Mesendoderm (in vitro differentiated cells): Measurements from ENCODE around the gene CORO1C.
A peak's percentile ranks its signal among the peaks of the same experiment; 100 is the strongest.

Experiments used
- DNase-seq: peaks from one replicate; pipeline ENCODE4 v3.0.0; 2013
- H2AK5ac ChIP-seq: 2 replicates; pipeline ENCODE4 v1.6.1; 2013; ENCODE audit warnings: low read length, inconsistent platforms
- H2BK120ac ChIP-seq: 2 replicates; pipeline ENCODE4 v1.6.1; 2013; ENCODE audit warnings: low read depth, mild to moderate bottlenecking, low read length, moderate library complexity, mixed read lengths
- H2BK15ac ChIP-seq: replicated peaks from 2 replicates; pipeline ENCODE4 v1.6.1; 2013; ENCODE audit warnings: low read depth, mild to moderate bottlenecking, moderate library complexity
- H2BK5ac ChIP-seq: 2 replicates; pipeline ENCODE4 v1.6.1; 2013; ENCODE audit warnings: low read length, inconsistent platforms
- H3K18ac ChIP-seq: 2 replicates; pipeline ENCODE4 v1.6.1; 2013; ENCODE audit warnings: mild to moderate bottlenecking, low read length, mixed read lengths
- H3K23ac ChIP-seq: one replicate; pipeline ENCODE4 v1.6.1; 2013; ENCODE audit warnings: low read length
- H3K27ac ChIP-seq: 2 replicates; pipeline ENCODE4 v1.5.1; 2013; ENCODE audit warnings: low read depth, mild to moderate bottlenecking, inconsistent platforms, low read length, moderate library complexity
- H3K27me3 ChIP-seq: 2 replicates; pipeline ENCODE4 v1.6.1; 2013; ENCODE audit warnings: low read length, control low read depth, mild to moderate bottlenecking, inconsistent platforms; ENCODE audit not compliant: insufficient read depth, poor library complexity
- H3K36me3 ChIP-seq: 2 replicates; pipeline ENCODE4 v1.6.1; 2013; ENCODE audit warnings: low read length, inconsistent platforms; ENCODE audit not compliant: control insufficient read depth, insufficient read depth
- H3K4ac ChIP-seq: one replicate; pipeline ENCODE4 v1.6.1; 2013; ENCODE audit warnings: low read depth, mild to moderate bottlenecking, low read length, moderate library complexity
- H3K4me1 ChIP-seq: 2 replicates; pipeline ENCODE4 v1.6.1; 2013; ENCODE audit warnings: low read depth, low read length, inconsistent platforms; ENCODE audit not compliant: control insufficient read depth
- H3K4me2 ChIP-seq: 2 replicates; pipeline ENCODE4 v1.6.1; 2013; ENCODE audit warnings: low read length
- H3K4me3 ChIP-seq: 2 replicates; pipeline ENCODE4 v1.5.1; 2013; ENCODE audit warnings: mild to moderate bottlenecking, low read length
- H3K56ac ChIP-seq: one replicate; pipeline ENCODE4 v1.6.1; 2013; ENCODE audit warnings: low read length
- H3K79me1 ChIP-seq: 2 replicates; pipeline ENCODE4 v1.6.1; 2013; ENCODE audit warnings: low read length, inconsistent platforms
- H3K79me2 ChIP-seq: 2 replicates; pipeline ENCODE4 v1.6.1; 2013; ENCODE audit warnings: mild to moderate bottlenecking, low read length; ENCODE audit not compliant: control insufficient read depth, insufficient read depth
- H3K9ac ChIP-seq: 2 replicates; pipeline ENCODE4 v1.6.1; 2013; ENCODE audit warnings: low read length, inconsistent platforms
- H4K5ac ChIP-seq: one replicate; pipeline ENCODE4 v1.6.1; 2013; ENCODE audit warnings: low read length
- H4K8ac ChIP-seq: one replicate; pipeline ENCODE4 v1.6.1; 2013; ENCODE audit warnings: low read depth, mild to moderate bottlenecking, control low read depth, low read length, moderate library complexity
- WGBS: extraction: QIAGEN DNeasy Blood & Tissue Kit; methylation state at CpG from one replicate; pipeline ENCODE4 v1.1.7; 2013; ENCODE audit warnings: low lambda C conversion rate, missing lambda C conversion rate; ENCODE audit not compliant: insufficient coverage; ENCODE audit errors: extremely low coverage; 5-methylcytosine and 5-hydroxymethylcytosine counted together

Gene CORO1C

DNA sequence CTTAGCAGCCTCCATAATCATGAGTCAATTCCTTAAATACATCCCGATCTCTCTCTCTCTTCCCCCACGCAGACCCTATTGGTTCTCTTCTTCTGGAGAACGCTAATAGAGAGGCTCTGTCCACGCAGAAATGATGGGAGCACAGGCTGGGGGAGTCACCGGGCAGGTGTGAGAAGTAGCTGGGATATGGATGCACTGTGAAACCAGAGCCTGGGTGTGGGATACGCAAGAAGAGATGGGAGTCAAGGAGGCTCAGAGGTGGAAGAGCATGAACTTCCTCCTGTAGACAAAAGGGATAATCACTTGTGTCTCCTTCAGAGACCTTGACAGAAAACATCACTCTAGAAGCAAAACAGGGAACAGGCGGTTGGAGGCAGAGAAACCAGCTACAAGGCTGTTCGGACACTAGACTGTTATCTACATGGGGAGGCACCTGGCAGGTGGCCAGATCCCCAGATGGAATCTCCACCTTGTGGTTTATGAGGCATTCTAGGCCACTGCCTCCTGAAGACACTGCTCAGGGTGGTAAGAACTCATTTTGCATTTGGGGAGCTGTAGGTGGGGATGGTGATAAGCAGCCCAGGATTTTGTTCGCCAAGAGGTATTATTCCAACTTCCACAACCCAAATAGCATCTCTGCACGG, 90.4 kb downstream of the CORO1C start:
- Histone ChIP-seq H3K9ac (no peak overlapping the region), H3K27me3 (no peaks in the 10 kb centered on the region), H3K23ac (no peak overlapping the region), H2BK120ac (no peak overlapping the region), H2AK5ac (no peak overlapping the region), H3K4me1 (peaks cover 6% of the 10 kb centered on the region), H3K56ac (no peak overlapping the region), H3K79me2 (no peaks in the 10 kb centered on the region), H3K18ac (no peak overlapping the region), H4K5ac (no peak overlapping the region), H3K4ac (no peak overlapping the region), H2BK5ac (no peak overlapping the region), H2BK15ac (no peak overlapping the region), H3K27ac (no peak overlapping the region), H4K8ac (no peak overlapping the region), H3K4me2 (no peak overlapping the region), H3K4me3 (no peak overlapping the region), H3K36me3 (peaks cover 1% of the 10 kb centered on the region), H3K79me1 (no peaks in the 10 kb centered on the region)
- no CpG with 5 or more reads among the region's 10 CpGs for WGBS
- no peak for DNase-seq

DNA sequence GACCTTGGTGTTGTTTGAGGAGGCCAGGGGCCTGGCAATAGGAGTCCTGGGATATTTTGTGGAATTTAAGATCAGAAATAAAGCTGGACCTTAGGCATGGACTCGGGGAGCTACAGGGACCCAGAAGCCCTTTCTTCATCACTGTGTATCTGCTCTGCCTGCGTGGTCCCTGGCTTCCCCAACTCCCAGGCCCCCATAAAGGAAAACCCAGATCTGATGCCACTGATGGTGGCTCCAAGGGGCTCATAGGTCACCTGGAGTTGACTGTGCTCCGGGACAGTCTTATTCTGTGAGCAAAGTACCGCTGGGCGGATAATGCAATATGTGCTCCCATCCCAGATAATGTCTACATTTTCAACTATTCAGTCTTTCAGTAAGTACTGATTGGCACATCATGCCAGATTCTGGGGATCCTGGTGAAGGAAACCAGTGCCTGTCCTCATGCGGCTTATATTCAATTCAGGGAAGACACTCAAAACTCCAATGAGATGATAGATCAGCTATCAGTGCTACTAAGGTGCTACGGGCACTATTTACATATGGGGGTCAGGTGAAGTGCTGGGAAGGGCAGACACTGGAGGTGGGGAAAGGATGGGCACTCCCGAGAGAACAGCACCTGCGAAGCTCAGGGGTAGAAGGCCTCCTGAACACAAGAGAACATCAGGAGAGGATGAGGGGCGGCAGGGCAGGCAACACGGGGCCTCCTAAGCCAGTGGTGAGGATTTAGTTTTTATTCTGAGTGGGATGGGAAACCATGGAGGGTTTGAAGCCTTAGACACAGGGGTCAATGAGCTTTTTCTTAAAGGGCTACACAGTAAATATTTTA, 92.1 kb downstream of the CORO1C start:
- Histone ChIP-seq H3K4ac (no peak overlapping the region), H3K4me1 (peaks cover 6% of the 10 kb centered on the region), H4K5ac (no peak overlapping the region), H3K27me3 (no peaks in the 10 kb centered on the region), H3K18ac (no peak overlapping the region), H3K23ac (no peak overlapping the region), H2AK5ac (no peak overlapping the region), H3K9ac (no peak overlapping the region), H3K4me3 (no peak overlapping the region), H3K79me2 (no peaks in the 10 kb centered on the region), H3K36me3 (no peaks in the 10 kb centered on the region), H2BK15ac (no peak overlapping the region), H3K56ac (no peak overlapping the region), H2BK120ac (no peak overlapping the region), H2BK5ac (no peak overlapping the region), H3K4me2 (no peak overlapping the region), H4K8ac (no peak overlapping the region), H3K79me1 (no peaks in the 10 kb centered on the region), H3K27ac (peak overlapping the region; percentile 48)
- no peak for DNase-seq
- no CpG with 5 or more reads among the region's 11 CpGs for WGBS

DNA sequence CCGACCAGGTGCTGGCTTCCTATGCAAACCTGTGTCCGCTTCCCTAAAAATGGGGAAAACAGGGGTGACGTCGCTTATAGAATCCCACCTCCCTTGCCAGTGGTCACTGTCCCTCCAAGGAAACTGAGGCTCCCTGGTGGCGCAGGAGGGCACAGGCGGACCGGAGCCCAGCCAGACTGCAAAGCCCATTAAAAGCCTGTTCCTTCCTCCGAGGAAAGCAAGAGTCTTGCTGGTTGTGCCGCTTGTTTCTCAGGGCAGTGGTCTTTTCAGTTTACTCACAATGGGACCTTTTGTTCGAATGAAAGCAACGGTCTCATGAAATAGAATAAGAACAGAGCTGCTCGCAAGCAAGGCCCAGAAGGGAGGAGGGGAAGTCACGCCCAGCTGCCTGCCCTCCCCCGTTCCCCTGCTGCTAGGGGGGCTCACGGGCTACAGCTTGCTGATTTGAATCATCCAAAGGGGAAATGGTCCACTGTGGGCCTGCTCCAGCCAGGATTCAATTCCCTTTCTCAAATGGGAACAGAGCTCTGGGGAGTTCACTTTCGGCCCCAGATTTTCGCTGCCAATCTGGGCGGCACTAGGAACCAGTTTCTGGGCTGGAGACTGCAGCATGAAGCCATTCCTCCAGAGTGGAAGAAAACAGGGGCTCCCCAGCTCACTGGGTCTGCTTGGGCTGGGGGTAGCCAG, 93.0 kb downstream of the CORO1C start:
- Histone ChIP-seq H3K4me3 (no peak overlapping the region), H3K56ac (peak overlapping the region; percentile 62), H3K18ac (peak overlapping the region; percentile 47), H3K27me3 (no peaks in the 10 kb centered on the region), H3K36me3 (no peaks in the 10 kb centered on the region), H3K79me2 (no peaks in the 10 kb centered on the region), H2BK120ac (no peak overlapping the region), H4K5ac (no peak overlapping the region), H2BK5ac (no peak overlapping the region), H2BK15ac (no peak overlapping the region), H3K9ac (peak overlapping the region; percentile 49), H2AK5ac (no peak overlapping the region), H3K4me2 (no peak overlapping the region), H3K4me1 (peaks cover 6% of the 10 kb centered on the region), H3K27ac (peak overlapping the region; percentile 48), H4K8ac (no peak overlapping the region), H3K79me1 (no peaks in the 10 kb centered on the region), H3K23ac (no peak overlapping the region), H3K4ac (no peak overlapping the region)
- no CpG with 5 or more reads among the region's 18 CpGs for WGBS
- DNase-seq = no peak

DNA sequence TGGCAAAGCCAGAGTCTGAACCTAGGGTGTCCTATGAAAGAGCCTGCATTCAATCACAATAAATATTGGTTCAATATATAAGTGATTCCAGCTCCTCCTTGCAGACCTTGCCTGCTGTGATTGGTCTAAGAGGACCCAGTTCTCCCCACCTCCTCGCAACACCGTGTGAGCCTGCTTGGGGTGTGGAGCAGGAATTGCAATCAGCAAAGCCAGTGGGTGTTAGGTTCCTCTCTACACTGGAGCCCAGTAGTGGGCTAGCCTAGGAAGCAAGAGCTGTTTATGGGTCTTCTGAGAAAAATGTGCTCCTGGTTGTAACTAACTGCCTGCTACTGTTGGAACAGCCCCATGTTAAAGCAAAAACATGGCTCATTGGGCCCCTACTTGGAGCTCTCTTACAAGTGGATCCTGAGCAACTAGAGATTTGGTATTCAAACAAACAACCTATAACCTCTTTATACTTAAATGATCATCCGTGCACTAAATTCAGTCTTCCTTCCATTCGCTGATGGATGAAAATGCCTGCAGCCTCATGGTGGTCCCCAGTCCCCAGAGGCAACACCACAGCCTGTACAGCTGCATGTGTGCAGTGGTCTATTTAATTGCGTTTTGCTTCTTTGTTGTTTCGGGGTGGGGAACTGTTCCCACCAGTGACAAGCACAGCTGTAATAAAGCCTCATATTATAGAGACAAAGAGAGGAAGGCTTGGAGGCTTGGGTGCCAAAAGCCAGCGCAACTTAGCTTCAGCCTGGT, 93.9 kb downstream of the CORO1C start:
- no peak overlapping the region for H3K23ac ChIP-seq
- no peak overlapping the region for H2AK5ac ChIP-seq
- no peak overlapping the region for H4K5ac ChIP-seq
- no peaks in the 10 kb centered on the region for H3K79me1 ChIP-seq
- H2BK5ac ChIP-seq = no peak overlapping the region
- no peak overlapping the region for H3K4ac ChIP-seq
- no peaks in the 10 kb centered on the region for H3K36me3 ChIP-seq
- no peak overlapping the region for H2BK120ac ChIP-seq
- no peak overlapping the region for H3K18ac ChIP-seq
- no peak overlapping the region for H3K9ac ChIP-seq
- no peaks in the 10 kb centered on the region for H3K27me3 ChIP-seq
- no CpG with 5 or more reads among the region's 7 CpGs for WGBS
- no peak overlapping the region for H2BK15ac ChIP-seq
- no peak overlapping the region for H3K4me3 ChIP-seq
- H3K79me2 ChIP-seq = no peaks in the 10 kb centered on the region
- no peak overlapping the region for H3K4me2 ChIP-seq
- H3K27ac ChIP-seq = no peak overlapping the region
- DNase-seq = no peak
- no peak overlapping the region for H4K8ac ChIP-seq
- H3K56ac ChIP-seq = peak overlapping the region; percentile 20
- peaks cover 6% of the 10 kb centered on the region for H3K4me1 ChIP-seq

DNA sequence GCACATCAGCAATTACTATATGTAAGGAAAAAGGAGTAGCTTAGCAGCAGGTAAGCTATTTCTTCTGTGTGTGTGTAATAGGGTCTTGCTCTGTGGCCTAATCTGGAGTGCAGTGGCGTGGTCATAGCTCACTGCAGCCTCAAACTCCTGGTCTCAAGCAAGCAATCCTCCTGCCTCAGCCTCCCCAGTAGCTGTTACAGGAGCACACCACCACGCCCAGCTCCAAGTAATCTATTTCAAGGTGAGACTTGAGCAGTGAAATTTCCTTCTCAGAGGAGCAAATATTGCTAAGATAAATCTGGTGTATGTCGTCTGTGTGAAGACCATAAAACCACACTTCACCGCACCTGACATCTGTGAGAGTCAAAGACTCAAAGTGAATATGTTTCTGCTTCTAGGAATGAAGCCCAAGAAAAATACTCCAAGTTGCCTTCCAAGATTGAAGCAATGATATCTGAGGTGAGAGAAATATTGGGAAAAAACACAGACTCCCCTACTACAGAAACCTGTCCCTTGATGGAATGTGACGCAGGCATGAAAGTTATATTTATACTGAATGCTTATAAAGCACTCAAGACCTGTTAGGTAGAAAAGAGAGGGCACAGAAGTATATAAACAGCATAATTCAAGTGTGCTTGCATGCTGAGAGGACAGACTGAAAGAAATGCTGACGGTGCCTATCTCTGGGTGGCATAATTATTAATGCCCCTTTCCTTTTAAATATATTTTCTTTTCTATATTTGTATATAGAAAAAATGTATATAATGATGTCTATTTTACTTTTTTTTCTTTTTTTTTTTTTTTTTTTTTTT, 95.1 kb downstream of the CORO1C start:
- WGBS = no CpG with 5 or more reads among the region's 6 CpGs
- H2AK5ac ChIP-seq = no peak overlapping the region
- no peak overlapping the region for H2BK15ac ChIP-seq
- no peak overlapping the region for H3K4ac ChIP-seq
- no peak overlapping the region for H2BK120ac ChIP-seq
- H4K8ac ChIP-seq = no peak overlapping the region
- no peak overlapping the region for H3K56ac ChIP-seq
- no peak overlapping the region for H3K18ac ChIP-seq
- no peak for DNase-seq
- no peaks in the 10 kb centered on the region for H3K27me3 ChIP-seq
- H4K5ac ChIP-seq = no peak overlapping the region
- H3K23ac ChIP-seq = no peak overlapping the region
- H3K79me2 ChIP-seq = no peaks in the 10 kb centered on the region
- no peak overlapping the region for H3K4me2 ChIP-seq
- H3K79me1 ChIP-seq = no peaks in the 10 kb centered on the region
- no peak overlapping the region for H3K9ac ChIP-seq
- no peak overlapping the region for H3K27ac ChIP-seq
- H3K4me3 ChIP-seq = no peak overlapping the region
- H3K4me1 ChIP-seq = peaks cover 6% of the 10 kb centered on the region
- H3K36me3 ChIP-seq = no peaks in the 10 kb centered on the region
- no peak overlapping the region for H2BK5ac ChIP-seq
